NCI-H128 (cell line): Measurements from ENCODE around the gene ABCC1.
"Not testable (repeated sequence)": the region's sequence is repeated elsewhere in the genome, so short reads cannot be mapped to it uniquely, and the experiment has no call there.

Experiments
- DNase-seq: peaks from one replicate; lab custom pipeline; 2025; ENCODE audit not compliant: unreplicated experiment; lab: John Stamatoyannopoulos, UW

ABCC1 gene

DNA sequence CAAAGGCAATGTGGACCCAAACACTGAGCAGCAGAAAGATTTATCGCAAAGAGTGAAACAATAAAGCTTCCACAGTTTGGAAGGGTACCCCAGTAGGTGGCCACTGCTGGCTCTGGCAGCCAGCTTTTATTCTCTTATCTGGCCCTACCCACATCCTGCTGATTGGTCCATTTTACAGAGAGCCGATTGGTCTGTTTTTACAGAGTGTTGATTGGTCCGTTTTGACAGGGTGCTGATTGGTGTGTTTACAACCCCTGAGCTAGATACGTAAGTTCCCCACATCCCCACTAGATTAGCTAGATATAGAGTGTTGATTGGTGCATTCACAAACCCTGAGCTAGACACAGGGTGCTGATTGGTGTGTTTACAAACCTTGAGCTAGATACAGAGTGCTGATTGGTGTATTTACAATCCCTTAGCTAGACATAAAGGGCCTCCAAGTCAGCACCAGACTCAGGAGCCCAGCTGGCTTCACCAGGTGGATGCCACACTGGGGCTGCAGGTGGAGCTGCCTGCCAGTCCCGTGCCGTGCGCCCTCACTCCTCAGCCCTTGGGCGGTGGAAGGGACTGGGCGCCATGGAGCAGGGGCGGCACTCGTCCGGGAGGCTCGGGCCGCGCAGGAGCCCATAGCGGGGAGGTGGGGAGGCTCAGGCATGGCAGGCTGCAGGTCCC lies 154.9 kb downstream of the ABCC1 start:
- DNase-seq: not testable (repeated sequence)

DNA sequence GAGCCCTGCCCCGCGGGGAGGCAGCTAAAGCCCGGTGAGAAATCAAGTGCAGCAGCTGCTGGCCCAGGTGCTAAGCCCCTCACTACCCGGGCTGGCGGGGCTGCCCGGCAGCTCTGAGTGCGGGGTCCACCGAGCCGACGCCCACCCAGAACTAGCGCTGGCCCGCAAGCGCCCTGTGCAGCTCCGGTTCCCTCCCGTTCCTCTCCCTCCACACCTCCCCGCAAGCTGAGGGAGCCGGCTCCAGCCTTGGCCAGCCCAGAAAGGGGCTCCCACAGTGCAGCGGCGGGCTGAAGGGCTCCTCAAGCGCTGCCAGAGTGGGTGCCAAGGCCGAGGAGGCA lies 155.4 kb downstream of the ABCC1 start:
- DNase-seq: not testable (repeated sequence)

DNA sequence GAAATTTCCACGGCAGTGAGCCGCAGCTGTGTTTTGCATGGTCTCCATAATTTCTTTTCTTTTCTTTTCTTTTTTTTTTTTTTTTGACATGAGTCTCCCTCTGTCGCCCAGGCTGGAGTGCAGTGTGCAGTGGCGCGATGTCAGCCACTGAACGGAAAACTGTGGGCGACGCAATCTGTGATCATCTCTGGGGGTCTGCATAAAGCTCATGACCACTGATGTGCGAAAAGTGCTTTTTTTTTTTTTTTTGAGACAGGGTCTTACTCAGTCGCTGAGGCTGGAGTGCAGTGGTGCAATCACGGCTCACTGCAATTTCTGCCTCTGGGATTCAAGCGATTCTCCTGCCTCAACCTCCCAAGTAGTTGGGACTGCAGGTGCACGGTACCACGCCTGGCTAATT lies 156.2 kb downstream of the ABCC1 start:
- DNase-seq: no peak

DNA sequence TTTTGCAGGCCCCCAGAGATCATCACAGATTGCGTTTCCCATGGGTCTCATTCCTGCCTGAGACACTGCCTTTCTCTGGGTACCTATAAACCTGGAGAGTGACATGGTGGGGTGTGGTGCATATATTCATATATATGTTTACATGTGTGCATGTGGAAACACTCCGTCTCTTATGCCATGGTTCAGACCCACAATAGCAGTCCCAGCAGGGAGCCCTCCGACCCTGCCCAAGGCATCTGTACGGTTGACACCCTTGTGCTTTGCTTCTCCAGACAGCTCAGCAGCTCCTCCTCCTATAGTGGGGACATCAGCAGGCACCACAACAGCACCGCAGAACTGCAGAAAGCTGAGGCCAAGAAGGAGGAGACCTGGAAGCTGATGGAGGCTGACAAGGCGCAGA lies 157.1 kb downstream of the ABCC1 start:
- DNase-seq: no peak

DNA sequence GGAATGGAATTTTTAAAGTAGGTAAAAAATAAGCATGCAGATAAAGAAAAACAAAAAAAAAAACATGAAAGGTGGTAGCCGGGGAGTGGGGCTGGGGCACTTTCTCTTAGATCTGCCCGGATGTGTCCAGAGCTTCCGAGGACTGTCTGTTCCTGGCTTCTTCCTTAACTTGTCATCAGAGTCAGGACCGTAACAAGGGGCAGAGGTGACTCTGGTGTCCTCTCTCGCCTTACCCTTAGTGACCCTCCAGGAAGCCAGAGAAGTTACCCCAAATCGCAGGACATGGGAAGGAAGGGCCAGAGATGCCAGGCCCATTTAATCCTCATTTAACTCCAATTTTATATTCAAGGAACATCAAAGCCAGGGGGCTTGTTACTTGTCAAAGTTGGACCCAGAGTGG lies 158.4 kb downstream of the ABCC1 start:
- DNase-seq: no peak

DNA sequence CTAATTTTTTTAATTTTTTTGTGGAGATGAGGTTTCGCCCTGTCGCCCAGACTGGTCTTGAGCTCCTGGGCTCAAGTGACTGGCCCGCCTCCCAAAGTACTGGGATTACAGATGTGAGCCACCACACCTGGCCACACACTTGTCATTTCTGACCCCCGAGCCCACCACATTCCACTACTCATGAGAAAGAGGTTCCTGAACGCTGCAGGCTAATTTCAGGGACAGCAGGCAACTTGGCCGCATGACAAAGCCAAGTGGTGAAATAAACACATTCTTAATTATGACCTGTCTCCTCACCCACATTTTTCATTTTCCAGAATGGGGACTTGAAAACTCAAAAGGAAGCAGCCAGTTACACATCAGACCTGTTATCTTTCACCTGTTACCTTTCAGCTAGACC lies 159.3 kb downstream of the ABCC1 start:
- DNase-seq: no peak

DNA sequence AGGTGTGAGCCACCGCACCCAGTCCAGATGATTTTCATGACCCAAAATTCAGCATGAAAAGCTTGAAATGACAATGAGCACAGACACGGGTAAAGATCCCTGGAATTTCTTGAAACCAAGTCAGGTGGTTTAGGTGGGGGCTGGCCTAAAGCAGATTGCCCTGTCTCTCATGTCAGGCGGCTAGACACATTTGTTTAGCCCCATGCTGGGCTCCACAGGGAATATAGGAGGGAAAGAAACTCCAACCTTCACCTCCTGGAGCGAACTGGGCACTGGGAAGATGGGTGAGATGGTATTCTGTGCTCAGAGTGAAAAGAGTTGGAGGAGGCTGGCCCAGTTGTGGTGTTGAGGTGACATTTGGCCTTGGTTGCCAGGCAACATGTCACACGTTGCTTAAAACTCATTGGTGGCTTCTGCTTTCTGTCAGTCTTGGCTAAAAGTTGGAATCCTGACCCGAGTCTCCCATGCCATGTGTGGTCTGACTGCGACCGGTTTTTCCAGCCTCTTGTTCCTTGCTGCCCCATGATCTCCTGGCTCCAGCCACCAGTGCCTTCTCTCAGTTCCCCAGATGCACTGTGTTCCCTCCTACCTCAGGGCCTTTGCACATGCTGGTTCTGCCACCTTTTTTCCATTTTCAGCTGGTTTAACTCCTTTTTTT lies 160.2 kb downstream of the ABCC1 start:
- DNase-seq: no peak

DNA sequence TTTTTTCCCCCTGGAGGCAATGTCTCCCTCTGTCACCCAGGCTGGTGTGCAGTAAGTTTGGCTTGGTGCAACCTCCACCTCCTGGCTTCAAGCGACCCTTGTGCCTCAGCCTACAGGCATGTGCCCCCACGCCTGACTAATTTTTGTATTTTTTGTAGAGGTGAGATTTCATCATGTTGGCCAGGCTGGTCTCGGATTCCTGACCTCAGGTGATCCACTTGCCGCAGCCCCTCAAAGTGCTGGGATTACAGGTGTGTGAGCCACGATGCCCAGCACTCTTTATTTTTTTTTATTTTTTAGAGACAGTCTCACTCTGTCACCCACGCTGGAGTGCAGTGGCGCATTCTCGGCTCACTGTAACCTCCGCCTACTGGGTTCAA lies 160.7 kb downstream of the ABCC1 start:
- DNase-seq: no peak

DNA sequence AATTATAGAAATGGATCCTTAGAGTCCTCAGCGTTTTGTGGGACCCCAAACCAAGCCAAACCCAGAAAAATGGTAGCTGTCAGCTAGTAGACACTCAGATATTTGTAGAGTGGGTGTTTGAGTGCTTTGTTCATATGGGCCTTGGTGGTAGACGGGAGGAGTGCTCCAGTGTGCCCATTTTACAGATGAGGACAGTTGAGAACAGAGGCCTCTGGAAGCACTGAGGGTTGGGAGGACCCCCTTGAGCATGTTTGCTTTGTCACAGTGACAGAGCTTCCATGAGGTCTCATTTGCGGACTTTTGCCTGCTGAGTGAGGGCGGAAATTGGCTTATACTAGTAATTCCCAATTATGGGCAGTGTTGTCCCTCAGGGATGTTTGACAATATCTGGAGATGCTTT lies 162.2 kb downstream of the ABCC1 start:
- no peak for DNase-seq

DNA sequence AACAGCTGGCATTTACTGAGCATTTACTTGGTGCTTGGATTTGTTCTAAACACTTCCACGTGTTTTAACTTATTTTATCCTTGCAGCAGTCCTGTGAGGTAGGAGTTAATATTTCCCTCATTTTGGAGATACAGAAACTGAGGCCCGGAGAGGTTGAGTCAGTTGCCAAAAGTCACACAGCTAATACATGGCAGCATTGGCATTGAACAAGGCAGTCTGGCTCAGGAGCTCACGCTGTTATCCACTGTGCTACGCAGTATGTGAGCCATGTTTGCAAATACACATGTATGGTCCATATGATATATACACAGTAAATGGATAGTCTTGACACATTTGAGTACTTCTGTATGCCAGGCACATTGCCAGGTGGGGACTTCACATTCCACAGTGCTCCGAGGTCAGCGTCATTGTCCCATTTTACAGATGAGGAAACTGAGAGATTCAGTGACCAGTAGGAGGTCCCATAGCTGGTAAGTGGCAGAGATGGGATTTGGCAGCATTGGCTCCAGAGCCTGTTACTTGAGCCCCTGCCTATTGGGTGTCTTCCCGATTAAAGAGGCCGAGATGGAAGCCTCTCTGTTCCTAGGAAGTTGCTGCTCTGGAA lies 163.1 kb downstream of the ABCC1 start:
- no peak for DNase-seq

DNA sequence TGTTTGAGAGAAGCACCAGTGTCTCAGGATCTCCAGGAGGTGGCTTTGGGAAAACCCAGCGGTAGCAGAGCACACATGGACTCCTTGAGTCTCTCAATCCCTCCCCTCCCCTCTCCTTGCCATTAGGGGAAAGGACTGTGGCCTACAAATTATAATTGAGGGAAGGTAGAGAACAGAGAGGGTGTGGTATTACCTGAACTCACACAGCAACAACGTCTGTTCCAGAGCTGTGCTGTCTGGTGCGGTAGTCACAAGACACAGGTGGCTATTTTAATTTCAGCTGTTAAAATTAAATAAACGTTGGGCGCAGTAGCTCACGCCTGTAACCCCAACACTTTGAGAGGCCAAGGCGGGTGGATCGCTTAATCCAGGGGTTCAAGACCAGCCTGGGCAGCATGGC lies 163.7 kb downstream of the ABCC1 start:
- DNase-seq: no peak

DNA sequence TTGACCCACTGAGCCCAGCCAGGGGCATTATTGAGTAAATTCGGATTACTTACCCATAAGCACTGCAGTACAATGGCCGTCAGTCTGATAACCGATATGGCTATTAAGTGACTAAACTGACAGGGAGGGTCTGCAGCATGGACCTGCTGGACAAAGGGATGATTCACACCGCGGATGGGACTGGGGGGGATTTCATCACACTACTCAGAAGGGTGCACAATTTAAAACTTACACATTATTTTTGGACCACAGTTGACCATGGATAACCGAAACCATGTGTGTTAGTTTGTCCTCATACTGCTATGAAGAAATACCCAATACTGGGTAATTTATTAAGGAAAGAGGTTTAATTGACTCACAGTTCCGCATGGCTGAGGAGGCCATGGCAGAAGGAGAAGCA lies 167.4 kb downstream of the ABCC1 start:
- no peak for DNase-seq

DNA sequence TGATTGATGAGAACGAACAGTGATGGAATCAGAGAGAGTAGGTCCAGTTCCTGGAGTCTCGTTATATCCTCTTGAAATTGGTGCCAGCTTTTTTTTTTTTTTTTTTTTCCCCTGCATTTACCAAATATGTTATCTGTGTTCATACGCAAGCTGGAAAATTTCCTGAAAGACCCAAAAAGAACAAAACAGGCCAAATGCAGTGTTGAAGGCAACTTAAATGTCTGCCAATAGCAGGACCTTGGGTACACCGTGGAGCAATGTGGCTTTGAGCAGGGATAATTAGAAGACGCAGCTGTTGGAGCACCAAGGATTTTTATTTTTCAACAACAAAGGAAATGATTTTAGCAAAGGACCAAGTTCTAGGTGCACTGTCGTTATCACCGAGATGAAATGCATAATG lies 168.9 kb downstream of the ABCC1 start:
- DNase-seq: no peak

DNA sequence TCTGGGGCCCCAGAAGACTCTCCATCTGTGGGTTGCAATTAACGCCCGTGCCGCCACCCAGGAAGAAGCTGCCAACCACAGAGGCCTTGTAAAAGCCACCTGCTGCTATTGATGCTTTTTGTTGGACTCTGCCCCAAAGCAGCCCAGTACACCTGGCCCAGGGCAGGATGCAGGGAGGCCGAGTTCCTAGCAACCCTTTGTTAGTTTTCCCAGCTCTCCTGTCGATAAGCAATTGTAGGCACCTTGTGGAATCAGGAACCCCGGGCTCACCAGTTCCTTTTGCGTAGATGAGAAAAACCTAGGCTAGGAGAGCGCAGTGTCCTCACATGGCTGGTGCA lies 170.6 kb downstream of the ABCC1 start:
- DNase-seq: no peak

DNA sequence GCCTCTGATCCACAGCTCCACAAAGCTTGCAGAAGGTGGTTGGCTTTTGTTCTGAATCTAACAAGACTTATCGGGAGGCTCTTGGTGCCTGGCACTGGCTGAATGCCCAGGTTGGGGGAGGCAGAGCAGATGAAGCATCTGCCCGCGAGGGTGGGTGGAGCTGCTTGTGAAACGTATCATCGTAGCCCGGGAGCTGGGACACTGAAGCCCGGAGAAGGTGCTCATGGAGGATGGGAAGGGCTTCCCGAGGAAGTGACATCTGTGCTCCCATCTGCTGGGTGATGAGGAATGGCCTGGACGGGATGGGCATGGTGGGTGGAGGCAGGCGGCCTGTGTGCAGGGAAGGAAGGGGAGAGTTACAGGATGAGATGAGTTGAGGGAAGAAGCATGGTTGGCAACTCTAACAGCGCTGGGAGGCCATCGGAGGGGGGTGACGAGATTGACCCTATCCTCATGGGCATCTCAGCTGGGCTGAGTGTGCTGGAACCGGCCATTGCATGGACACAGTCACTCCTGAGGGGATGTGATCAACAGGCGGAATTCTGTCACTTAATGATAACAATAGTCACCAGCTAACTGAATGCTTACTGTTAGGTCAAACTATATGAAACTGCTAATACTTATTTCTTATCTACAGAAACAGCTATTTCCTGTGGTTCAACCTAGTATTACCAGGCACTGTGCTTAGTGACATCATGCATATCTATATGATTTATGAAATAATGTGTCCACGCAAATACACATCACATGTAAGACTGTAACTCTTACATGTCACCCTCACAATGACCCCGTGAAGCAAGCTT lies 171.2 kb downstream of the ABCC1 start:
- DNase-seq: no peak

DNA sequence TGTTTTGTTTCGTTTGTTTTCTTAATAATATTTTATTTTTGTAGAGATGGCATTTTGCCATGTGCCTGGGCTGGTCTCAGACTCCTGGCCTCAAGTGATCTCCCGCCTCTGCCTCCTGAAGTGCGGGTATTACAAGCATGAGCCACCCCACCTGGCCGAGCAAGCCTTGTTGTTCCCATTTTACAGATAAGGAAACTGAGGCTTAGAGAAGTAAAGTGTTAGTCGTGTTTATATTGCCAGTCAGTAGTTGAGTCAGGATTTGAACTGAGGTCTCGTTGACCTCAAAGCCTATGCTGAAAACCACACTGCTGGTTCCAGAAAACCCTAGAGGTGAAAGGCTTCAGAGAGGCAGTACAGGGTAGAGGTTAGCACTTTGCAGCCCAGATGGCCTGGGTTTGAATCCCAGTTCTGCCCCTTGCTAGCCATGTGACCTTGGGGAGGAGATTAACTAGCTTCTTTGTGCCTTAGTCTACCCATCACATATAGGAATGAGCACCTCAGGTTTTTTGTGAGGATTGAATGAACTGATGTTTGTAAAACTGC lies 171.8 kb downstream of the ABCC1 start:
- no peak for DNase-seq

DNA sequence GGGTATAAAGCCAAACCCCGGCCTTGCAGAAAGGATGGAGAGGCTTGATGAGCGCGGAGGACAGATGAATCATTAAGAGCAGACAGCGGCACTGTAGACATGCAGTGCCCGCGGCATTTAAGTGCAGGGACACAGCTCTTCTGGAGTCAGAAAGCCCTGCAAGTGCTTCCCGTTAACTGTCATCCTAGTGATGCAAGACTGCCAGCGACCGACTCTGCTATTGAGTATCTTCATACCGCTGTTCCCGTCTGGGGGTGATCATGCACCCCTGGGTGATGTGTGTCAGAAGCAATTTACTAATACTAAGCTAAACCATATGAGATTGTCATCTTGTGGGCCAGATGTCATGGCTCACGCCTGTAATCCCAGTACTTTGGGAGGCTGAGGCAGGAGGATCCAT lies 172.8 kb downstream of the ABCC1 start:
- DNase-seq: no peak

DNA sequence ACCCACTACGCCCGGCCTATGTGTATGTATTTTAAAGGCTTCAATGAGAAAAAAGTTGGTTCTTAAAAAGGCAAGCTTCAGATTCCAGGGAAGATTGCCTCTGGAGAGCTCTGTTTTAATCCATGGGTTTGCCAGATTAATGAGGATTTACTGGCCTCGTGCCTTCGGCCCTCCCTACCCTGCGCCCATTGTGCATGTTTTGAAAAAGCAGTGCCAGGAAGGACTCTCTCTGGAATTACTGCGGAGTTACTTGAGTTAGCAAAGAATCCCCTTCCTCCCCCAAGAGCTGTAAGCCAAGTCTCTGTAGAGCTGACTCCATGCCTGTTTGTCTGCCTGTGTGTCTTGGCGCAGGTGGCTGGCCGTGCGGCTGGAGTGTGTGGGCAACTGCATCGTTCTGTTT lies 175.0 kb downstream of the ABCC1 start:
- DNase-seq: no peak

DNA sequence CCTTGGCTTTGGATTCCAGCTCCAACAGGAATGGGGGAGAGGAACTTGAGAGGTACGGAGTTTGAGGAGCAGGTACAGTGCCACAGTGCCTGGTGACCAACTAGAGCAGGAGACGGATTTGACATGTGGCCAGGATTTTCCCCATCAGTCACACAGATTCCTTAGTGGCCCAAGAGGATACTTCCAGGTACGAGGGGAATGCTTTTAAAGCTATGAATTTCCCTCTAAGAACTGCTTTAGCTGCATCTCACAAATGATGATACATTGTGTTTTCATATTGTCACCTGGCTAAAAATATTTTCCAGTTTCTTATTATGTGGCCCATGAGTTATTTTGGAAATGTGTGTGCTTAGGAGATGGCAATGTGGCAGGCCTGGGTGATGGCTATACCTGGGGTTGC lies 175.6 kb downstream of the ABCC1 start:
- DNase-seq: no peak

DNA sequence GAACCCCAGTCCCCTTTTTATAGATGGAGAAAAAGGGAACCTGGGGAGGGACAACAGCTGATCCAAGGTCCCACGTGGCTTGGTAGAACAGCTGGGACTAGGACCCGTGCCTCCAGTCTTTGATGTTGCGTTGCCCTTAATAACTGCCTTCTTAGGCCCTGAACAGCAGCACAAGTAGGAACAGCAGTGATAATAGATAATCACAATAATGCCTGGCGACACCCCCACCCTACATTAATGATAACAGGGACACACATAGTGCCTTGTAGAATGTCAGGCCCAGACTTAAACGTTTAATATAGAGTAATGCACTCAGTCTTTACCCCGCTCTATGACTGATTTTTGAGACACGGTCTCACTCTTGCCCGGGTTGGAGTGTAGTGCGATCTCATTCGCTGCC lies 177.5 kb downstream of the ABCC1 start:
- no peak for DNase-seq

DNA sequence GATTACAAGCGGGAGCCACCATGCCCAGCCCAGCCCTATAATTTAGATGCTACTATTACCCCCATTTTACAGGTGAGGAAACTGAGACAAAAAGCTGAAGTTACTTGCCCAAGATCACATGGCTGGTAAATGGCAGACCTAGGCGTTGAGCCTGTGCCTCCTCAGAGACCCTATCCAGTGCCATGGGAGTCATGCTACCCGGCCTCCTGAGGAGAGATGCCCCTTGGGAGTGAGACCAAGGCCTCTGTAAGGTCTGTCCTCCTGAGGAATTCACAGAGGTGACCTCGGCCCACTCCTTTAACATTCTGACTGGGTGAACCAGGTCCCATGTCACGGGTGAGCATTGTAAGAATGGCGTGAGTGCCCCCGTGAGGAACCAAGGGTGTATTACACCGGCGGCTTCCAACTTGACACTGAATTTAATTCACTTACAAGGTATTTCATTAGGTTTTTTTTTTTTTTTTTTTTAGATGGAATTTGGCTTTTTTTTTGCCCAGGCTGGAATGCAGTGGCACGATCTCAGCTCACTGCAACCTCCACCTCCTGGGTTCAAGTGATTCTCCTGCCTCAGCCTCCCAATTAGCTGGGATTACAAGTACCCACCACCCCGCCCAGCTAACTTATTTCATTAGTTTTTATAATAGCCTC lies 178.2 kb downstream of the ABCC1 start:
- DNase-seq: no peak
